ENCODE data around the gene MCTP2.

DNA sequence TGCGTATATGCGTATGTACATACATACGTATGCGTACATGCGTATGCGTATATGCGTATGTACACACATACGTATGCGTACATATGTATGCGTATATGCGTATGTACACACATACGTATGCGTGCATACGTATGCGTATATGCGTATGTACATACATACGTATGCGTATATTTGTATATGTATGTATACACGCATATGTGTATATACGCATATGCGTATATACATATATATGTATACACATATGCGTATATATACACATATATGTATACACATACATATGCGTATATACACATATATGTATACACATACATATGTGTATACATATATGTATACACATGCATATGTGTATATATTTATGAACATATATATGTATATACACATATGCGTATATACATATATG, 12.1 kb downstream of the MCTP2 start:
- TF ChIP-seq, protein P1, sequence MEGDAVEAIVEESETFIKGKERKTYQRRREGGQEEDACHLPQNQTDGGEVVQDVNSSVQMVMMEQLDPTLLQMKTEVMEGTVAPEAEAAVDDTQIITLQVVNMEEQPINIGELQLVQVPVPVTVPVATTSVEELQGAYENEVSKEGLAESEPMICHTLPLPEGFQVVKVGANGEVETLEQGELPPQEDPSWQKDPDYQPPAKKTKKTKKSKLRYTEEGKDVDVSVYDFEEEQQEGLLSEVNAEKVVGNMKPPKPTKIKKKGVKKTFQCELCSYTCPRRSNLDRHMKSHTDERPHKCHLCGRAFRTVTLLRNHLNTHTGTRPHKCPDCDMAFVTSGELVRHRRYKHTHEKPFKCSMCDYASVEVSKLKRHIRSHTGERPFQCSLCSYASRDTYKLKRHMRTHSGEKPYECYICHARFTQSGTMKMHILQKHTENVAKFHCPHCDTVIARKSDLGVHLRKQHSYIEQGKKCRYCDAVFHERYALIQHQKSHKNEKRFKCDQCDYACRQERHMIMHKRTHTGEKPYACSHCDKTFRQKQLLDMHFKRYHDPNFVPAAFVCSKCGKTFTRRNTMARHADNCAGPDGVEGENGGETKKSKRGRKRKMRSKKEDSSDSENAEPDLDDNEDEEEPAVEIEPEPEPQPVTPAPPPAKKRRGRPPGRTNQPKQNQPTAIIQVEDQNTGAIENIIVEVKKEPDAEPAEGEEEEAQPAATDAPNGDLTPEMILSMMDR (conservative IDR thresholded peaks at IDR 0.05), result no peak
- TF ChIP-seq ZFX (IDR thresholded peaks at IDR 0.05), result no peak

Data from C4-2B (cell line).